HEK293 (cell line): ENCODE measurements around the gene ZFP92.
"Not testable (repeated sequence)": the region's sequence is repeated elsewhere in the genome, so short reads cannot be mapped to it uniquely, and the experiment has no call there.

Source experiments
- CTCF ChIA-PET: fragments of 350-600 bp; formaldehyde crosslinking; extraction: SDS; loops from one replicate; lab custom pipeline; 2021; ENCODE audit warnings: antibody characterized with exemption; lab: Yijun Ruan, JAX
- POLR2A ChIA-PET: fragments of 300-600 bp; formaldehyde crosslinking; extraction: SDS; loops from one replicate; lab custom pipeline; 2020; ENCODE audit warnings: antibody characterized with exemption, inconsistent platforms; lab: Yijun Ruan, JAX
- H3K27ac ChIP-seq: fragments of 200-500 bp; sonication (Bioruptor generic); 2 replicates; pipeline ENCODE4 v1.5.1; 2014; ENCODE audit warnings: low read depth, low read length, control low read depth, inconsistent platforms; ENCODE audit errors: extremely low read depth
- H3K36me3 ChIP-seq, 2 experiments: fragments of 200-500 bp in 1 of 2; sonication (Bioruptor generic) in 1 of 2; 1 replicate in 1 of 2; 2 replicates in 1 of 2; pipeline ENCODE4 v1.5.1; 2014 to 2017; ENCODE audit warnings: inconsistent platforms in 2 of 2, low read length in 2 of 2; ENCODE audit not compliant: control insufficient read depth in 2 of 2, insufficient read depth in 1 of 2
- H3K4me1 ChIP-seq: fragments of 200-500 bp; sonication (Bioruptor generic); 2 replicates; pipeline ENCODE4 v1.5.1; 2014; ENCODE audit warnings: mild to moderate bottlenecking, low read length, inconsistent platforms; ENCODE audit not compliant: control insufficient read depth, insufficient read depth
- H3K4me3 ChIP-seq: 2 replicates; pipeline ENCODE4 v1.5.1; 2011; ENCODE audit warnings: low read depth, mild to moderate bottlenecking, control low read depth, low read length, moderate library complexity
- H3K9me3 ChIP-seq: fragments of 200-500 bp; sonication (Bioruptor generic); 2 replicates; pipeline ENCODE4 v1.5.1; 2014; ENCODE audit warnings: low read depth, low read length, inconsistent platforms; ENCODE audit not compliant: control insufficient read depth, insufficient read depth
- KLF7 ChIP-seq: fragments of 450-650 bp; formaldehyde crosslinking; IDR thresholded peaks from 2 replicates; pipeline ENCODE4 v1.5.1; 2016; ENCODE audit warnings: missing biosample characterization, missing genetic modification characterization, borderline replicate concordance
- OSR2 ChIP-seq: fragments of 450-650 bp; formaldehyde crosslinking; IDR thresholded peaks from 2 replicates; pipeline ENCODE4 v1.5.1; 2016; ENCODE audit warnings: missing biosample characterization, missing genetic modification characterization
- TCF7L2 ChIP-seq: IDR thresholded peaks from 2 replicates; pipeline ENCODE4 v1.6.1; 2011; ENCODE audit warnings: low read depth, mild to moderate bottlenecking, inconsistent platforms, low read length, moderate library complexity, borderline replicate concordance
- WT1 ChIP-seq: fragments of 450-650 bp; formaldehyde crosslinking; IDR thresholded peaks from 2 replicates; pipeline ENCODE4 v1.5.1; 2016; ENCODE audit warnings: missing biosample characterization, missing genetic modification characterization
- ZBTB48 ChIP-seq: fragments of 450-650 bp; formaldehyde crosslinking; IDR thresholded peaks from 2 replicates; pipeline ENCODE4 v1.5.1; 2016; ENCODE audit warnings: missing biosample characterization, missing genetic modification characterization
- ZFP69B ChIP-seq: fragments of 450-650 bp; formaldehyde crosslinking; IDR thresholded peaks from 2 replicates; pipeline ENCODE4 v1.5.1; 2016; ENCODE audit warnings: missing biosample characterization, missing genetic modification characterization
- ZNF140 ChIP-seq: fragments of 450-650 bp; formaldehyde crosslinking; IDR thresholded peaks from 2 replicates; pipeline ENCODE4 v1.5.1; 2016; ENCODE audit warnings: missing biosample characterization, missing genetic modification characterization
- ZNF202 ChIP-seq: fragments of 450-650 bp; formaldehyde crosslinking; IDR thresholded peaks from 2 replicates; pipeline ENCODE4 v1.5.1; 2016; ENCODE audit warnings: missing biosample characterization, missing genetic modification characterization, borderline replicate concordance
- ZNF324 ChIP-seq: fragments of 450-650 bp; formaldehyde crosslinking; IDR thresholded peaks from 2 replicates; pipeline ENCODE4 v1.5.1; 2016; ENCODE audit warnings: missing biosample characterization, missing genetic modification characterization
- ZNF366 ChIP-seq: fragments of 450-650 bp; formaldehyde crosslinking; conservative IDR thresholded peaks from 2 replicates; pipeline ENCODE4 v1.5.1; 2016; ENCODE audit warnings: missing biosample characterization, missing genetic modification characterization
- ZNF596 ChIP-seq: fragments of 450-650 bp; IDR thresholded peaks from 2 replicates; pipeline ENCODE4 v1.5.0; 2018; ENCODE audit warnings: missing biosample characterization, mild to moderate bottlenecking, missing genetic modification characterization, moderate library complexity
- ZNF610 ChIP-seq: fragments of 450-650 bp; formaldehyde crosslinking; IDR thresholded peaks from 2 replicates; pipeline ENCODE4 v1.5.1; 2016; ENCODE audit warnings: missing biosample characterization, missing genetic modification characterization, borderline replicate concordance
- ZNF658 ChIP-seq: fragments of 450-650 bp; formaldehyde crosslinking; IDR thresholded peaks from 2 replicates; pipeline ENCODE4; 2016; ENCODE audit warnings: missing biosample characterization, missing genetic modification characterization
- ZNF660 ChIP-seq: fragments of 450-650 bp; IDR thresholded peaks from 2 replicates; pipeline ENCODE4 v1.5.1; 2018; ENCODE audit warnings: missing biosample characterization, mild to moderate bottlenecking, missing genetic modification characterization
- ZNF664 ChIP-seq: fragments of 450-650 bp; formaldehyde crosslinking; IDR thresholded peaks from 2 replicates; pipeline ENCODE4 v1.5.1; 2016; ENCODE audit warnings: missing biosample characterization, missing genetic modification characterization
- ZNF747 ChIP-seq: fragments of 450-650 bp; formaldehyde crosslinking; IDR thresholded peaks from 2 replicates; pipeline ENCODE4 v1.5.1; 2016; ENCODE audit warnings: missing biosample characterization, missing genetic modification characterization
- ZNF76 ChIP-seq: fragments of 450-650 bp; formaldehyde crosslinking; IDR thresholded peaks from 2 replicates; pipeline ENCODE4; 2016; ENCODE audit warnings: low read depth, missing biosample characterization, missing genetic modification characterization, borderline replicate concordance
- ZNF777 ChIP-seq: fragments of 450-650 bp; formaldehyde crosslinking; IDR thresholded peaks from 2 replicates; pipeline ENCODE4 v1.5.1; 2017; ENCODE audit warnings: missing biosample characterization, missing genetic modification characterization, borderline replicate concordance
- TF ChIP-seq, protein P1 (sequence below): fragments of 450-650 bp; formaldehyde crosslinking; IDR thresholded peaks from 2 replicates; pipeline ENCODE4 v1.5.1; 2016; ENCODE audit warnings: missing biosample characterization, missing genetic modification characterization

The ZFP92 gene

DNA sequence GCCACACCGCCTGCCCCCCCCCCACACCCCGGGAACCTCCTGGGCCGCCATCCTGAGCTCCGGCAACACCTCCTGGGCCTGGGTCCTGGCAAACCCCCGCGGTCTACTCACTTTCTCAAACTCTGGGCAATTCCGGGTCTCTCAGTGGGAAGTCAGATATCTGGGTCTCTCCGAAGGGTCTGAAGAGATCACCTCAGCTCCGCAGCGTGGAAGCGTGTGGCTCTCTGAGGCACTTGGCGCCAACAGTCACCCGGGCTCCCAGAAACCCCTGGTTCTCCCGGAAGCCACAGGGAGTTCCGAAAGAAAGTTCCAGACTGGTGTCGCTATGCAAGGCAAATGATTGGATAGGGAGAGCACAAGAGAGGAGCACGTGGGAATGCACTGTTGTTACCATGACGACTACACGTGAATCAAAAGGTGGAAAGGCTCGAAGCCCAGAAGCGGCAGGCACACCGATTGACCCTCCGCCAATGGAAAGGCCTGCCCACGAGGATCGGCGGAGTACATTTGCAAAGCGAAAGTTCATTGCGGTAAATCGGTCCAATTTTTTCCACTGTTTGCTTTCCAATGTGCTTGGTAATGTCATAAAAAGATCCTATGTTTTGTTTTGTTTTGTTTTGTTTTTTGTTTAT, 10.0 kb upstream of the ZFP92 start, which contains the start of gene PNMA6E:
Gene PNMA6E (minus strand): TSS at position 218 of the 632 bp plus-strand sequence. CDS start 2,501 bp downstream, outside the sequence.
- H3K4me1 ChIP-seq = no peaks in the 10 kb centered on the region
- CTCF ChIA-PET = no interaction called here
- H3K9me3 ChIP-seq = no peaks in the 10 kb centered on the region

DNA sequence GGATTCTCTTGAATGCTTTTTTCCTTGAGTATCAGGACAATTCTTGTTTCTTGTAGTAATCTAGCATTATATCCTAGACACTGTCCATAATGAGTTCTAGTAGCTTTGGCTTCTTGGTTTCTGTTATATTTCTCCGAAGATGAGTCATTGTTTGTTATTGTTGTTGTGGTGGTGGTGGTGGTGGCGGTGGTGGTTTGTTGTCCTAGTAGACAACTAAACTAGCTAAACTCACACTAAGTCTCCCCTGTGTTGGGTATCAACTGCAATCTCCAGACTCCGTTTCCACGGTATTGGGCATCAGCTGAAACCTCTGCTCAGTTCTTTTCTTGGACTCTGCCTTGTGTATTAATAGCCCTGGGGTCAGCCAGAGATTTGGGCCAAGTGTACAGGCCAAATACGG, 6.9 kb upstream of the ZFP92 start:
- H3K36me3 ChIP-seq, POLR2A ChIA-PET, H3K9me3 ChIP-seq, H3K4me1 ChIP-seq, H3K27ac ChIP-seq, H3K4me3 ChIP-seq: not testable (repeated sequence)
- CTCF ChIA-PET = interaction anchor here (0.7 to 1.6 kb wide), 2 partner anchors 57 to 597 kb away, joined by 3 to 7 read pairs; no protein-coding TSS in a partner anchor

More for the DNA sequence above, 10.0 kb upstream of the ZFP92 start, which contains the start of gene PNMA6E:
- H3K4me3 ChIP-seq = no peak within 1 kb of the TSS
- POLR2A ChIA-PET = no interaction called here
- no peaks in the 10 kb centered on the region for H3K36me3 ChIP-seq
- H3K27ac ChIP-seq = no peak within 1 kb of the TSS
- TF ChIP-seq ZNF366 (tag by site-specific recombination) = no peak
- TF ChIP-seq, protein P1, sequence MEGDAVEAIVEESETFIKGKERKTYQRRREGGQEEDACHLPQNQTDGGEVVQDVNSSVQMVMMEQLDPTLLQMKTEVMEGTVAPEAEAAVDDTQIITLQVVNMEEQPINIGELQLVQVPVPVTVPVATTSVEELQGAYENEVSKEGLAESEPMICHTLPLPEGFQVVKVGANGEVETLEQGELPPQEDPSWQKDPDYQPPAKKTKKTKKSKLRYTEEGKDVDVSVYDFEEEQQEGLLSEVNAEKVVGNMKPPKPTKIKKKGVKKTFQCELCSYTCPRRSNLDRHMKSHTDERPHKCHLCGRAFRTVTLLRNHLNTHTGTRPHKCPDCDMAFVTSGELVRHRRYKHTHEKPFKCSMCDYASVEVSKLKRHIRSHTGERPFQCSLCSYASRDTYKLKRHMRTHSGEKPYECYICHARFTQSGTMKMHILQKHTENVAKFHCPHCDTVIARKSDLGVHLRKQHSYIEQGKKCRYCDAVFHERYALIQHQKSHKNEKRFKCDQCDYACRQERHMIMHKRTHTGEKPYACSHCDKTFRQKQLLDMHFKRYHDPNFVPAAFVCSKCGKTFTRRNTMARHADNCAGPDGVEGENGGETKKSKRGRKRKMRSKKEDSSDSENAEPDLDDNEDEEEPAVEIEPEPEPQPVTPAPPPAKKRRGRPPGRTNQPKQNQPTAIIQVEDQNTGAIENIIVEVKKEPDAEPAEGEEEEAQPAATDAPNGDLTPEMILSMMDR (tag by site-specific recombination) = no peak
- no peak for TF ChIP-seq ZNF202 (tag by site-specific recombination)
- TF ChIP-seq ZNF658 (tag by site-specific recombination) = no peak

DNA sequence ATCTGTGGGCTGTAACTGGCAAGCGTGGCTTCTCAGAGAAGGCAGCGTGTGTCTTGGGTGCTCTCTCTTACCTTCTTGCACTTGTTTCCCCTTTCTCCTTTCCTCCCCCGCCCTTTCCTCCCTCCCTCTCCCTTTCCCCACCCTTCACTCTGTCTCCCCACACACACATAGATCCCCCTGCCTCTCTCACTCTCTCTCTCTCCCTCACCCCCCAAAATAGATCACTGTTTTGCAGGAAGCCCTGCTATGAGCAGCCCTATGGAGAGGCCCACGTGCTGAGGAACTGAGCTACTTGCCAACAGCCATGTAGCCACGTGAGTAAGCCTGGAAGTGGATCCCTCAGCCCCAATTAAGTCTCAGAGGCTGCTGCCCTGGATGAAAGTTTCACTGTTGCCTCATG, 5.8 kb upstream of the ZFP92 start:
- ChIA-PET POLR2A (no interaction called here), CTCF (interaction anchor here (1.3 to 1.6 kb wide), 2 partner anchors 33 to 56 kb away, joined by 6 to 7 read pairs; no protein-coding TSS in a partner anchor)
- Histone ChIP-seq H3K9me3 (no peaks in the 10 kb centered on the region), H3K27ac (no peak overlapping the region), H3K36me3 (no peaks in the 10 kb centered on the region), H3K4me3 (no peak overlapping the region), H3K4me1 (no peaks in the 10 kb centered on the region)
- TF ChIP-seq ZNF658 (tag by site-specific recombination) (no peak), OSR2 (no peak), ZBTB48 (tag by site-specific recombination) (no peak), ZNF324 (no peak), ZNF596 (tag by site-specific recombination) (no peak), ZNF660 (tag by site-specific recombination) (no peak), ZNF76 (tag by site-specific recombination) (no peak), ZNF664 (tag by site-specific recombination) (no peak), KLF7 (tag by site-specific recombination) (no peak), TCF7L2 (no peak), ZNF610 (tag by site-specific recombination) (no peak), ZFP69B (tag by site-specific recombination) (no peak), ZNF140 (tag by site-specific recombination) (no peak), ZNF747 (tag by site-specific recombination) (no peak), WT1 (tag by site-specific recombination) (no peak), ZNF777 (no peak)
- TF ChIP-seq, protein P1 (tag by site-specific recombination) = no peak
